Measurements from ENCODE around the gene AP5B1. TPM values are rescaled to one million over a fixed set of nuclear protein-coding genes. Genes with fewer than 3 reads are reported as not detected.

Gene AP5B1
- total RNA-seq, 1 experiment from 2014 or later, result 19.5 TPM

GRCh38 chr11:65727865-65728264 is 52.9 kb downstream of the AP5B1 start (continued):
- TF ChIP-seq ZNF274 (IDR thresholded peaks at IDR 0.05; ENCODE audit: low read depth, low read length), result no peak
- no peak for TF ChIP-seq EGR1 (IDR thresholded peaks at IDR 0.05; ENCODE audit: low read depth)

GRCh38 chr11:65726660-65727059 is 54.1 kb downstream of the AP5B1 start:
- TF ChIP-seq EZH2 (IDR thresholded peaks at IDR 0.05), result no peak
- peak in 1 of 3 experiments; percentile 22; a peak in 1 of 6 replicates for TF ChIP-seq CTCF (IDR thresholded peaks at IDR 0.05 in 2 of 3, conservative IDR thresholded peaks at IDR 0.05 in 1 of 3; ENCODE audit: borderline replicate concordance in 1 of 3, insufficient read depth in 1 of 3, low read depth in 2 of 3, low read length in 2 of 3)
- DNase-seq (ENCODE audit: low read depth, low spot score), result no peak

More at GRCh38 chr11:65726660-65727059, 54.1 kb downstream of the AP5B1 start:
- Histone ChIP-seq H3K27me3 (ENCODE audit: insufficient read depth, low read length) (no peaks in the 10 kb centered on the region), H2AFZ (ENCODE audit: low read depth, low read length, poor library complexity, severe bottlenecking) (no peak overlapping the region), H3K9me2 (ENCODE audit: insufficient read depth) (no peaks in the 10 kb centered on the region), H3K4me2 (ENCODE audit: low read length) (no peak overlapping the region), H3K79me2 (ENCODE audit: insufficient read depth, low read length) (no peaks in the 10 kb centered on the region), H3K36me3 (ENCODE audit: control insufficient read depth in 1 of 2, insufficient read depth in 2 of 2, low read length in 2 of 2) (no peaks in the 10 kb centered on the region), H3K4me1 (ENCODE audit: control insufficient read depth in 1 of 2, insufficient read depth in 2 of 2, low read length in 2 of 2) (no peaks in the 10 kb centered on the region), H3K9me3 (ENCODE audit: control insufficient read depth in 1 of 2, insufficient read depth in 1 of 2, low read depth in 1 of 2, low read length in 2 of 2) (no peaks in the 10 kb centered on the region), H3K4me3 (replicated peaks in 1 of 2; ENCODE audit: low read depth in 1 of 2, low read length in 2 of 2) (no peak overlapping the region), H4K20me1 (ENCODE audit: insufficient read depth) (no peaks in the 10 kb centered on the region), H3K9ac (ENCODE audit: low read length) (no peak overlapping the region), H3K27ac (ENCODE audit: low read depth, low read length) (no peak overlapping the region)
- intact Hi-C loops (cut with micrococcal nuclease), result no loop called here
- CTCF ChIA-PET, result interaction anchor here (1.5 kb wide), 1 partner anchor 14 kb away, joined by 3 read pairs; no protein-coding TSS in a partner anchor
- POLR2A ChIA-PET, result no interaction called here
- ATAC-seq, result peak; percentile 54; the same call in 1 of the 2 replicates
- RAD21 ChIA-PET (ENCODE audit: low non-redundant PET in 1 of 2, low total read pairs in 2 of 2, uncharacterized antibody in 2 of 2, unreplicated experiment in 2 of 2), result interaction anchor here in 1 of 2 experiments (0.6 kb wide), 1 partner anchor 41 kb away, joined by 3 read pairs; no protein-coding TSS in a partner anchor
- BruUV-seq (replicated peaks), result no TSS peak

Other genes with a start within 250 kb of the AP5B1 start
- gene LTBP3, start 222.6 kb downstream of the AP5B1 start, total RNA-seq (2021; ENCODE audit: unreplicated experiment), result 248 TPM
- gene ZNRD2, start 210.5 kb downstream of the AP5B1 start, total RNA-seq (2021; ENCODE audit: unreplicated experiment), result 66.8 TPM
- gene FAM89B, start 208.4 kb downstream of the AP5B1 start, total RNA-seq (2021; ENCODE audit: unreplicated experiment), result 60.0 TPM
- gene EHBP1L1, start 204.9 kb downstream of the AP5B1 start, total RNA-seq (2021; ENCODE audit: unreplicated experiment), result 105 TPM
- 0.61 TPM for gene KCNK7, start 185.2 kb downstream of the AP5B1 start, total RNA-seq (2021; ENCODE audit: unreplicated experiment)
- 59.8 TPM for gene MAP3K11, start 166.8 kb downstream of the AP5B1 start, total RNA-seq (2021; ENCODE audit: unreplicated experiment)
- 50.4 TPM for gene PCNX3, start 165.2 kb downstream of the AP5B1 start, total RNA-seq (2021; ENCODE audit: unreplicated experiment)
- 105 TPM for gene SIPA1, start 142.9 kb downstream of the AP5B1 start, total RNA-seq (2021; ENCODE audit: unreplicated experiment)
- gene RELA, start 118.1 kb downstream of the AP5B1 start, total RNA-seq (2021; ENCODE audit: unreplicated experiment), result 78.5 TPM
- gene KAT5, start 68.7 kb downstream of the AP5B1 start, total RNA-seq (2021; ENCODE audit: unreplicated experiment), result 78.7 TPM
- gene RNASEH2C, start 60.2 kb downstream of the AP5B1 start, total RNA-seq (2021; ENCODE audit: unreplicated experiment), result 28.5 TPM
- 14.7 TPM for gene OVOL1, start 6.1 kb upstream of the AP5B1 start, total RNA-seq (2021; ENCODE audit: unreplicated experiment)
- not detected for gene SNX32, start 53.0 kb upstream of the AP5B1 start, total RNA-seq (2021; ENCODE audit: unreplicated experiment)
- gene CFL1, start 77.2 kb upstream of the AP5B1 start, total RNA-seq (2021; ENCODE audit: unreplicated experiment), result 1,270 TPM
- 47.2 TPM for gene MUS81, start 79.5 kb upstream of the AP5B1 start, total RNA-seq (2021; ENCODE audit: unreplicated experiment)
- gene EFEMP2, start 91.8 kb upstream of the AP5B1 start, total RNA-seq (2021; ENCODE audit: unreplicated experiment), result 8.4 TPM
- gene CTSW, start 98.9 kb upstream of the AP5B1 start, total RNA-seq (2021; ENCODE audit: unreplicated experiment), result not detected
- 96.0 TPM for gene FIBP, start 107.5 kb upstream of the AP5B1 start, total RNA-seq (2021; ENCODE audit: unreplicated experiment)
- 84.3 TPM for gene CCDC85B, start 109.7 kb upstream of the AP5B1 start, total RNA-seq (2021; ENCODE audit: unreplicated experiment)
- 125 TPM for gene FOSL1, start 119.4 kb upstream of the AP5B1 start, total RNA-seq (2021; ENCODE audit: unreplicated experiment)
- 49.8 TPM for gene C11orf68, start 138.1 kb upstream of the AP5B1 start, total RNA-seq (2021; ENCODE audit: unreplicated experiment)
- gene DRAP1, start 138.4 kb upstream of the AP5B1 start, total RNA-seq (2021; ENCODE audit: unreplicated experiment), result 158 TPM
- not detected for gene TSGA10IP, start 164.5 kb upstream of the AP5B1 start, total RNA-seq (2021; ENCODE audit: unreplicated experiment)
- 47.9 TPM for gene SART1, start 180.8 kb upstream of the AP5B1 start, total RNA-seq (2021; ENCODE audit: unreplicated experiment)
- gene EIF1AD, start 221.2 kb upstream of the AP5B1 start, total RNA-seq (2021; ENCODE audit: unreplicated experiment), result 45.5 TPM
- 356 TPM for gene BANF1, start 221.5 kb upstream of the AP5B1 start, total RNA-seq (2021; ENCODE audit: unreplicated experiment)
- gene CST6, start 231.0 kb upstream of the AP5B1 start, total RNA-seq (2021; ENCODE audit: unreplicated experiment), result 68.1 TPM
- 2.4 TPM for gene CATSPER1, start 245.5 kb upstream of the AP5B1 start, total RNA-seq (2021; ENCODE audit: unreplicated experiment)

All from HCT116 (cell line).